Endothelial cell of umbilical vein (primary cell): ENCODE measurements around the gene PRSS56.

Source experiments
- CTCF ChIP-seq, 2 donors: IDR thresholded peaks; 1 replicate in 1 of 2; 2 replicates in 1 of 2; pipeline ENCODE4 v1.5.1; 2011; ENCODE audit warnings: low read length in 2 of 2, mild to moderate bottlenecking in 2 of 2, moderate library complexity in 2 of 2, control low read depth in 1 of 2, inconsistent platforms in 1 of 2, low read depth in 1 of 2; ENCODE audit not compliant: insufficient read depth in 1 of 2; ENCODE audit errors: extremely low read depth in 1 of 2
- EZH2 ChIP-seq: IDR thresholded peaks from 2 replicates; pipeline ENCODE4 v1.6.1; 2012; ENCODE audit warnings: borderline replicate concordance, low read depth, mild to moderate bottlenecking, moderate library complexity, low read length, inconsistent platforms; ENCODE audit not compliant: severe bottlenecking
- FOS ChIP-seq: IDR thresholded peaks from 2 replicates; pipeline ENCODE4 v1.6.1; 2011; ENCODE audit warnings: mild to moderate bottlenecking, low read length, moderate library complexity, borderline replicate concordance; ENCODE audit not compliant: insufficient read depth
- MAX ChIP-seq: IDR thresholded peaks from 2 replicates; pipeline ENCODE4 v1.6.1; 2011; ENCODE audit not compliant: insufficient read depth, insufficient read length
- POLR2A ChIP-seq: IDR thresholded peaks from 2 replicates; pipeline ENCODE4 v1.6.1; 2012; ENCODE audit warnings: low read depth, mild to moderate bottlenecking, control low read depth, low read length
- POLR2AphosphoS5 ChIP-seq: IDR thresholded peaks from 2 replicates; pipeline ENCODE4 v1.6.1; 2012; ENCODE audit warnings: low read depth, mild to moderate bottlenecking, control low read depth, low read length, moderate library complexity; ENCODE audit not compliant: insufficient read depth

GRCh38 chr2:232527905-232528470 is 7.8 kb downstream of the PRSS56 start:
- TF ChIP-seq EZH2 (no peak), CTCF (IDR thresholded peaks at IDR 0.05; ENCODE audit: extremely low read depth in 1 of 2, insufficient read depth in 1 of 2, low read depth in 1 of 2, low read length in 2 of 2) (no peak), POLR2A (no peak), MAX (no peak), POLR2AphosphoS5 (no peak), FOS (no peak)
